Measurements from ENCODE around the gene ZIC2.

Gene ZIC2

GRCh38 chr13:99985886-99986527 is 4.4 kb downstream of the ZIC2 start:
- no peak for DNase-seq (ENCODE audit: low spot score)

GRCh38 chr13:99986741-99987140 is 5.2 kb downstream of the ZIC2 start:
- no peak for DNase-seq (ENCODE audit: low spot score)

- DNase-seq (ENCODE audit: low spot score): no peak
These were observed 5.8 kb downstream of the ZIC2 start for GRCh38 chr13:99987154-99988019.

- no peak for DNase-seq (ENCODE audit: low spot score)
These were observed 7.1 kb downstream of the ZIC2 start for GRCh38 chr13:99988529-99989275.

GRCh38 chr13:99989276-99990125 is 7.9 kb downstream of the ZIC2 start:
- DNase-seq (ENCODE audit: low spot score): no peak

- no peak for DNase-seq (ENCODE audit: low spot score)
These were observed 8.8 kb downstream of the ZIC2 start for GRCh38 chr13:99990126-99990977.

GRCh38 chr13:99991013-99991827 is 9.6 kb downstream of the ZIC2 start:
- no peak for DNase-seq (ENCODE audit: low spot score)

GRCh38 chr13:99991828-99992775 is 10.5 kb downstream of the ZIC2 start:
- DNase-seq (ENCODE audit: low spot score): no peak

- DNase-seq (ENCODE audit: low spot score): no peak
These were observed 11.4 kb downstream of the ZIC2 start for GRCh38 chr13:99992949-99993351.

- DNase-seq (ENCODE audit: low spot score): no peak
These were observed 12.4 kb downstream of the ZIC2 start for GRCh38 chr13:99993660-99994637.

- no peak for DNase-seq (ENCODE audit: low spot score)
These were observed 13.0 kb downstream of the ZIC2 start for GRCh38 chr13:99994638-99995020.

GRCh38 chr13:99995104-99995588 is 13.6 kb downstream of the ZIC2 start:
- no peak for DNase-seq (ENCODE audit: low spot score)

GRCh38 chr13:99995589-99996380 is 14.2 kb downstream of the ZIC2 start:
- DNase-seq (ENCODE audit: low spot score): no peak

GRCh38 chr13:99996381-99996973 is 14.9 kb downstream of the ZIC2 start:
- no peak for DNase-seq (ENCODE audit: low spot score)

- no peak for DNase-seq (ENCODE audit: low spot score)
These were observed 16.2 kb downstream of the ZIC2 start for GRCh38 chr13:99997702-99998214.

GRCh38 chr13:99998261-99998660 is 16.7 kb downstream of the ZIC2 start:
- DNase-seq (ENCODE audit: low spot score): no peak
